ENCODE results near the gene MYO1D. TPM values are rescaled to one million over a fixed set of nuclear protein-coding genes. Genes with fewer than 3 reads are reported as not detected.
"Not testable (repeated sequence)": the region's sequence is repeated elsewhere in the genome, so short reads cannot be mapped to it uniquely, and the experiment has no call there.

Gene MYO1D
- total RNA-seq, 1 experiment from 2014 or later: 23.5 TPM

GRCh38 chr17:32527146-32527545 is 349.8 kb downstream of the MYO1D start:
- Histone ChIP-seq H3K4me2 (ENCODE audit: low read length) (no peak overlapping the region), H3K4me1 (ENCODE audit: insufficient read depth, low read length) (no peaks in the 10 kb centered on the region), H3K4me3 (ENCODE audit: low read length) (no peak overlapping the region), H3K79me2 (ENCODE audit: low read length) (no peaks in the 10 kb centered on the region), H3K27me3 (ENCODE audit: low read length) (no peaks in the 10 kb centered on the region), H2AFZ (ENCODE audit: low read length) (no peak overlapping the region), H3K9ac (ENCODE audit: low read length) (no peak overlapping the region), H4K20me1 (ENCODE audit: low read length) (no peaks in the 10 kb centered on the region), H3K36me3 (ENCODE audit: low read depth, low read length) (no peaks in the 10 kb centered on the region), H3K27ac (ENCODE audit: low read length) (no peak overlapping the region), H3K9me2 (replicated peaks; ENCODE audit: low read length) (no peaks in the 10 kb centered on the region), H3F3A (ENCODE audit: low read length, unreplicated experiment) (no peaks in the 10 kb centered on the region), H3K9me3 (ENCODE audit: low read length) (no peaks in the 10 kb centered on the region)
- POLR2A ChIA-PET (ENCODE audit: unreplicated experiment): no interaction called here
- no peak for ATAC-seq
- BruUV-seq (replicated peaks): no TSS peak
- intact Hi-C loops (cut with micrococcal nuclease): no loop called here
- CTCF ChIA-PET: no interaction called here
- TF ChIP-seq EZH2phosphoT487 (IDR thresholded peaks at IDR 0.05; ENCODE audit: borderline replicate concordance, low read length) (no peak), EZH2 (IDR thresholded peaks at IDR 0.05; ENCODE audit: low read length, unreplicated experiment) (no peak)
- TF ChIP-seq, protein P1, sequence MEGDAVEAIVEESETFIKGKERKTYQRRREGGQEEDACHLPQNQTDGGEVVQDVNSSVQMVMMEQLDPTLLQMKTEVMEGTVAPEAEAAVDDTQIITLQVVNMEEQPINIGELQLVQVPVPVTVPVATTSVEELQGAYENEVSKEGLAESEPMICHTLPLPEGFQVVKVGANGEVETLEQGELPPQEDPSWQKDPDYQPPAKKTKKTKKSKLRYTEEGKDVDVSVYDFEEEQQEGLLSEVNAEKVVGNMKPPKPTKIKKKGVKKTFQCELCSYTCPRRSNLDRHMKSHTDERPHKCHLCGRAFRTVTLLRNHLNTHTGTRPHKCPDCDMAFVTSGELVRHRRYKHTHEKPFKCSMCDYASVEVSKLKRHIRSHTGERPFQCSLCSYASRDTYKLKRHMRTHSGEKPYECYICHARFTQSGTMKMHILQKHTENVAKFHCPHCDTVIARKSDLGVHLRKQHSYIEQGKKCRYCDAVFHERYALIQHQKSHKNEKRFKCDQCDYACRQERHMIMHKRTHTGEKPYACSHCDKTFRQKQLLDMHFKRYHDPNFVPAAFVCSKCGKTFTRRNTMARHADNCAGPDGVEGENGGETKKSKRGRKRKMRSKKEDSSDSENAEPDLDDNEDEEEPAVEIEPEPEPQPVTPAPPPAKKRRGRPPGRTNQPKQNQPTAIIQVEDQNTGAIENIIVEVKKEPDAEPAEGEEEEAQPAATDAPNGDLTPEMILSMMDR (conservative IDR thresholded peaks at IDR 0.05; ENCODE audit: low read depth, low read length): no peak
- no peak for DNase-seq

- Histone ChIP-seq H4K20me1 (ENCODE audit: low read length) (no peaks in the 10 kb centered on the region), H2AFZ (ENCODE audit: low read length) (no peak overlapping the region), H3K36me3 (ENCODE audit: low read depth, low read length) (no peaks in the 10 kb centered on the region), H3K27ac (ENCODE audit: low read length) (no peak overlapping the region), H3K27me3 (ENCODE audit: low read length) (no peaks in the 10 kb centered on the region), H3K9me3 (ENCODE audit: low read length) (no peaks in the 10 kb centered on the region), H3K4me1 (ENCODE audit: insufficient read depth, low read length) (peaks cover under 1% of the 10 kb centered on the region; the same call in 1 of the 2 replicates), H3F3A (ENCODE audit: low read length, unreplicated experiment) (no peaks in the 10 kb centered on the region), H3K4me2 (ENCODE audit: low read length) (no peak overlapping the region), H3K4me3 (ENCODE audit: low read length) (no peak overlapping the region), H3K9me2 (replicated peaks; ENCODE audit: low read length) (no peaks in the 10 kb centered on the region), H3K79me2 (ENCODE audit: low read length) (no peaks in the 10 kb centered on the region), H3K9ac (ENCODE audit: low read length) (no peak overlapping the region)
- no peak for ATAC-seq
- POLR2A ChIA-PET (ENCODE audit: unreplicated experiment): no interaction called here
- DNase-seq: no peak
- no peak for TF ChIP-seq EZH2 (IDR thresholded peaks at IDR 0.05; ENCODE audit: low read length, unreplicated experiment)
- TF ChIP-seq, protein P1 (conservative IDR thresholded peaks at IDR 0.05; ENCODE audit: low read depth, low read length): no peak
- TF ChIP-seq EZH2phosphoT487 (IDR thresholded peaks at IDR 0.05; ENCODE audit: borderline replicate concordance, low read length): no peak
- intact Hi-C loops (cut with micrococcal nuclease): no loop called here
- BruUV-seq (replicated peaks): no TSS peak
- CTCF ChIA-PET: no interaction called here
Measured at GRCh38 chr17:32525122-32525521, 351.8 kb downstream of the MYO1D start.

GRCh38 chr17:32524553-32524880 is 352.4 kb downstream of the MYO1D start:
- H3K4me2 ChIP-seq (ENCODE audit: low read length); POLR2A ChIA-PET (ENCODE audit: unreplicated experiment); intact Hi-C loops (cut with micrococcal nuclease); H3K36me3 ChIP-seq (ENCODE audit: low read depth, low read length); DNase-seq; ATAC-seq; H3K27me3 ChIP-seq (ENCODE audit: low read length); CTCF ChIA-PET; H3K27ac ChIP-seq (ENCODE audit: low read length); H3K4me3 ChIP-seq (ENCODE audit: low read length); H3K4me1 ChIP-seq (ENCODE audit: insufficient read depth, low read length); H3K9ac ChIP-seq (ENCODE audit: low read length); H3K9me2 ChIP-seq (replicated peaks; ENCODE audit: low read length); H3F3A ChIP-seq (ENCODE audit: low read length, unreplicated experiment); H3K9me3 ChIP-seq (ENCODE audit: low read length); BruUV-seq (replicated peaks); H3K79me2 ChIP-seq (ENCODE audit: low read length); H2AFZ ChIP-seq (ENCODE audit: low read length); H4K20me1 ChIP-seq (ENCODE audit: low read length): not testable (repeated sequence)
